AG04449 (cell line): ENCODE measurements around the gene ARHGEF38.

Experiments
- CTCF ChIA-PET: fragments of 350-600 bp; formaldehyde crosslinking; extraction: SDS; loops from one replicate; lab custom pipeline; 2021; ENCODE audit warnings: antibody characterized with exemption; lab: Yijun Ruan, JAX
- POLR2A ChIA-PET: fragments of 400-600, 350-600 bp; formaldehyde crosslinking; extraction: SDS; loops from one replicate; lab custom pipeline; 2020; ENCODE audit warnings: antibody characterized with exemption, inconsistent platforms; lab: Yijun Ruan, JAX
- DNase-seq: peaks from one replicate; pipeline ENCODE4 v3.0.0-alpha.2; 2010; ENCODE audit warnings: low read depth, low spot score
- H3K4me3 ChIP-seq: 2 replicates; pipeline ENCODE4 v1.5.1; 2011; ENCODE audit warnings: low read depth, mild to moderate bottlenecking, control low read depth, low read length
- TF ChIP-seq, protein P1 (sequence below): IDR thresholded peaks from one replicate; pipeline ENCODE4 v1.5.1; 2011; ENCODE audit warnings: mild to moderate bottlenecking, moderate library complexity, low read length, control low read depth, inconsistent platforms; ENCODE audit not compliant: insufficient read depth; ENCODE audit errors: missing control alignments

Gene ARHGEF38

DNA sequence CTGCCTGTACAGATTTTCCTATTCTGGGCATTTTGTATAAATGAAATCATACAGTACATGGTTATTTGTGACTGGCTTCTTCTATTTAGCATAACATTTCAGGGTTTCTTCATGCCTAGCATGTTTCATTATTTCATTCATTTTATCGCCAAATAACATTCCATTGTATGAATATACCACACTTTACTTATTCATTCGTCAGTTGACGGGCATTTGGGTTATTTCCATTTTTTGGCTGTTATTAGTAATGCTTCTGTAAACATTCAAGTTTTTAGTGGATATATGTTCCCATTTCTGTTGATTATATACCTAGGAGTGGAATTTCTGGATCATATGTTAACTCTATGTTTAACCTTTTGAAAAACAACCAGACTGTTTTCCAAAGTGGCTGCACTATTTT lies 108.6 kb downstream of the ARHGEF38 start:
- ChIA-PET CTCF (no interaction called here), POLR2A (no interaction called here)
- DNase-seq, result no peak
- TF ChIP-seq, protein P1, sequence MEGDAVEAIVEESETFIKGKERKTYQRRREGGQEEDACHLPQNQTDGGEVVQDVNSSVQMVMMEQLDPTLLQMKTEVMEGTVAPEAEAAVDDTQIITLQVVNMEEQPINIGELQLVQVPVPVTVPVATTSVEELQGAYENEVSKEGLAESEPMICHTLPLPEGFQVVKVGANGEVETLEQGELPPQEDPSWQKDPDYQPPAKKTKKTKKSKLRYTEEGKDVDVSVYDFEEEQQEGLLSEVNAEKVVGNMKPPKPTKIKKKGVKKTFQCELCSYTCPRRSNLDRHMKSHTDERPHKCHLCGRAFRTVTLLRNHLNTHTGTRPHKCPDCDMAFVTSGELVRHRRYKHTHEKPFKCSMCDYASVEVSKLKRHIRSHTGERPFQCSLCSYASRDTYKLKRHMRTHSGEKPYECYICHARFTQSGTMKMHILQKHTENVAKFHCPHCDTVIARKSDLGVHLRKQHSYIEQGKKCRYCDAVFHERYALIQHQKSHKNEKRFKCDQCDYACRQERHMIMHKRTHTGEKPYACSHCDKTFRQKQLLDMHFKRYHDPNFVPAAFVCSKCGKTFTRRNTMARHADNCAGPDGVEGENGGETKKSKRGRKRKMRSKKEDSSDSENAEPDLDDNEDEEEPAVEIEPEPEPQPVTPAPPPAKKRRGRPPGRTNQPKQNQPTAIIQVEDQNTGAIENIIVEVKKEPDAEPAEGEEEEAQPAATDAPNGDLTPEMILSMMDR, result no peak
- H3K4me3 ChIP-seq, result no peak overlapping the region

DNA sequence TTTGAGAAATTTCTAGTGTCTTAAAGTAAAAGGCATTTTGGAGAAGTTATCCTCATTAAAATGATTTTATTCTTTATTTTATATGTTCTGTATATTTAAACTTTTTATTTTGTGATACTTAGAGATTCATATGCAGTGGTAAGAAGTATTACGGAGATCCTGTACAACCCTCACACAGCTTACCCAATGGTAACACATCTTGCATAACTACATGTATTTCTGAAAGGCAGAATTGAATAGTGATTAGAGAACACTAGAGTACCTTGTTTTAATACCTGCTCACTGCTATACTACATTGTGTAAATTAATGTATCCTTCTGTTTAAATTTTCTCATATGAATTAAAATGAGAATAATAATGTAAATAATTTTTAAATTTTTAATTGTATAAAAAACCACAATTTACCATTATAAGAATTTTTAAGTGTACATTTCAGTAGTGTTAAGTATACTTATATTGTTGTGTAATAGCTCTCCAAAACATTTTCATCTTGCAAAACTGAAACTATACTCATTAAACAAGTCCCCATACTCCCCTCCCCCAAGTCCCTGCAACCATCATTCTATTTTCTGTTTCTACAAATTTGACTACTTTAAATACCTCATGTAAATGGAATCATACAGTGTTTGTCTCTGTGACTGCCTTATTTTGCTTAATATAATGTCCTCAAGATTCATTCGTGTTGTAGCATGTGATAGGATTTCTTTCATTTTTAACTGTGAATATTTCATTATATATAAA lies 110.7 kb downstream of the ARHGEF38 start:
- POLR2A ChIA-PET, result no interaction called here
- DNase-seq, result no peak
- H3K4me3 ChIP-seq, result no peak overlapping the region
- TF ChIP-seq, protein P1, result no peak
- CTCF ChIA-PET, result no interaction called here

DNA sequence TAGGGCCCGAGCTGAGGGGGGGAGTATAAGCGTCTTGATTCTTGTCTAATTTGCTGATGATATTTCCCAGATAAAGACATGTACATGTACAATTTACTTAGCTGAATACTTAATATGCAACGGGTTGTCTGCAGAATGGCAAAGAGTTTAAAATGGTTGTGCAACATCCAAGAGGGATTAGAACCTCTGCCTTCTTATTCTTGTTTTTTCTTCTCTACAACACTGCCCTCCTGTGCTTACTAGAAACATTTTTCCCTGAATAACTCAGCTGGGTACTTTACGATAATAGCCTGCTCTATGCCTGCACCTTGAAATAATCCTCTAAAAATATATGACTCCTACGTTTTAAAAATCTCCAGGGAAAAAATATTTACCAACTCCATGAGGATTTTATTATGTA lies 114.3 kb downstream of the ARHGEF38 start:
- DNase-seq, result no peak
- H3K4me3 ChIP-seq, result no peak overlapping the region
- TF ChIP-seq, protein P1, result no peak
- ChIA-PET POLR2A (no interaction called here), CTCF (interaction anchor here (1.3 kb wide), 1 partner anchor 53 kb away, joined by 3 read pairs; no protein-coding TSS in a partner anchor)

DNA sequence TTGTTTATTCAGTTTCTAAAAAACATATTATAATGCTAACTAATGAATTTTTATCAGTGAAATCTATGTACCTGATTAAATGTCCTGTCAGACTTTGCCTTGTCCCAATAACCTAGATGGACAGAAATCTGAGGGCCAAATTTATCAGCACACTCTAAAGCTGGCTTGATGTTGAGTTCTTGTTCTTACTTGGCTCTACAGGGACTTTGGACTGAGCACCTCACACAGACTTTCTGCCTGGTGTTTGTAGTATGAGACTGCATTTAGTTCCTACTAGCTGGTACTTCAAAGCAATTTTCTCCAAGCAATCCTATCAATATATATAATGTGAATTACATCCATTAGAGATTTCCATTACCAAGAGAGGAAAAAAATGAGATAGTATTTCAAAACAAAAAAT lies 118.3 kb downstream of the ARHGEF38 start:
- DNase-seq, result no peak
- CTCF ChIA-PET, result no interaction called here
- H3K4me3 ChIP-seq, result no peak overlapping the region
- TF ChIP-seq, protein P1, result no peak
- POLR2A ChIA-PET, result no interaction called here

DNA sequence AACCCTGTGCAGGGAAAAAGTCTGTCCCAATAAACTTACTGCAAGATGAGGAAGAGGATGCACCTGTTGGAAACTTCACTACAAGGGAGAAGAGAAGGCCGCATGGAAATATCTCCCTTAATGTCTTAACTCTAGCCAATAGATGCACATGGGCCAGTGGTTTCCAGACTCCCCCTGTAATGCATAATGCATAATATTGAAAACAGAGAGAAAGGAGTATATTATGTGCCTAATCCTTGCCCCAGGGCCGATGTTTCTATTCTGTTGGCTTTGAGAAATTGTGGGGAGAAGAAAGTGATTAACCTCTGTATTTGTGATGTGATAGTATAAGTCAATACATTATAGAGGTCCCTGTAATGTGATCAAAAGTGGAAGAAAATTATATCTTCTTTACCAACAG lies 118.9 kb downstream of the ARHGEF38 start:
- CTCF ChIA-PET, result no interaction called here
- TF ChIP-seq, protein P1, result no peak
- POLR2A ChIA-PET, result no interaction called here
- DNase-seq, result no peak
- no peak overlapping the region for H3K4me3 ChIP-seq

DNA sequence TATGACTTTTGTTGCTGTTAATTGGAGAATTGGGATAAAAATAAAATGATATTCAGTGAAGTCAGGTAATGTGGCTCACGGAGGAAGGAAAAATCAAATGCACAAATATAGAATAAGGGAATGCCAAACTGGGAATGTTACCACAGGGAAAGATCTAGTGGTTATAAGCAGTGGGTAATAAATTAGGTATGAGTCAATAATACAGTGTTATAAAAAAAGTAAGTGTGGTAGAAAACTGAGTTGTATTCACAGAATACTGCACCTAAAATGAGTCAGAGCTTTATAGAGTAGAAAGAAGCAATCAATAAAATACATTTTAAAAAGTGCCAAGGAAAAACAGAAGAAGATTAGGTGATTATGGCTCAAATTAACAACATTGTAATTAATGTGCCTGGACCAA lies 121.6 kb downstream of the ARHGEF38 start:
- TF ChIP-seq, protein P1, result no peak
- ChIA-PET CTCF (no interaction called here), POLR2A (no interaction called here)
- H3K4me3 ChIP-seq, result no peak overlapping the region
- DNase-seq, result no peak
